ENCODE data around the gene KCTD20. TPM values are rescaled to one million over a fixed set of nuclear protein-coding genes. Genes with fewer than 3 reads are reported as not detected.

KCTD20 gene
- total RNA-seq, 1 donor from 2014 or later, result 51.8 TPM

DNA sequence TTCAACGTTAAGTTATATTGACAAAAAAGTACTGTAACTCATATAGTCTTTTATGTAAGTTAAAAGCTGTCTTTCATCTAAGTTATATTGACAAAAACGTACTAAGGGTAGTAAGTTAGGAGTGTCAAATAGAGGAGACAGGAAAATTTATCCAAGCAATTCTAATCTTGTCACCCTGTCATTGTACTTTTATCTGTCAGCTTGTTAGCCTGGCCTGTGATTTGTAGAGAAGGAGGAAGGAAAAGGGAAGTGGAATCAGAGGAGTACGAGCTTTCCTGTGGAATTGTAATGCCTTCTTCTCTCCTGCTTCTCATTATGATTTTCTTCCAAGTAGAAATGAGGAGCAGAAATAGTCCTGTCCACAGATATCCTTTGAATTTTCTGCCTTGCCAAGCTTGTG is 18.8 kb downstream of the KCTD20 start:
- H3K36me3 Mint-ChIP-seq, result peaks cover 17% of the 10 kb centered on the region
- H3K4me3 Mint-ChIP-seq, result no peak overlapping the region
- no peak overlapping the region for H3K27ac Mint-ChIP-seq
- no peaks in the 10 kb centered on the region for H3K9me3 Mint-ChIP-seq
- no peak for TF ChIP-seq CTCF (conservative IDR thresholded peaks at IDR 0.05)
- no peaks in the 10 kb centered on the region for H3K27me3 Mint-ChIP-seq
- no peak for DNase-seq (ENCODE audit: extremely low spot score, unreplicated experiment)
- peaks cover 12% of the 10 kb centered on the region for H3K4me1 Mint-ChIP-seq (ENCODE audit: unreplicated experiment)

DNA sequence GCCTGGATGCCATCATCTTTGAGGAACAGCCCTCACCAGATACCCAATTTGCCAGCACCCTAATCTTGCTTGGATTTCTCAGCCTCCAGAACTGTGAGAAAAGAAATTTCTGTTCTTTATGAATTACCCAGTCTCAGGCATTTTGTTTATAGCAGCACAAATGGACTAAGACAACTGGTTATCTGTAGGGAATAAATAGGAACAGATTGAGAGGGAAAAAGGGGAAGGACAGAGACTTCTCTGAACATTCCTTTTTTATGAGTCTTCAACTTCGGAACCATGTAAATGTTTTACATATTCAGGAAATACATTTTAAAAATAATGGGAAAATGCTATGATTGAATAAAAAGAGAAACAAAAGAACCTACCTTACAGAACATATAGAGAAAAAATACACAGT is 20.9 kb downstream of the KCTD20 start:
- Mint-ChIP-seq H3K27ac (no peak overlapping the region), H3K36me3 (peaks cover 18% of the 10 kb centered on the region), H3K27me3 (no peaks in the 10 kb centered on the region)

DNA sequence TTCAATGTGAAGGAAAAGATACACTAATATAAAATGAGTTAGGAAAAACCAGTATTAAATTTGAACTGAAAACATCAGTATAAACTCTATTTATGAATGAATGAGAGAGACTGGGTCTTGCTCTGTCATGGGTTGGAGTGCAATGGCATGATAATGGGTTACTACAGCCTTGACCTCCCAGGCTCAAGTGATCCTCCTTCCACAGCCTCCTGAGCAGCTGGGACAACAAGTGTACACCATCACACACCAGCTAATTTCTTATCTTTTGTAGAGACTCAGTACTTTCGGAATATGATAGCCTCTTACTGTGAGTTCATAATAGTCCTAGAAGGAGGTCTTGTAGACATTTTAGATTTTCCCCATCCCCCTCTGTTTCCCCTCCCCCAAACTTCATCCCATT is 21.4 kb downstream of the KCTD20 start:
- TF ChIP-seq CTCF (conservative IDR thresholded peaks at IDR 0.05), result no peak
- DNase-seq (ENCODE audit: extremely low spot score, unreplicated experiment), result no peak
- Mint-ChIP-seq H3K27ac (no peak overlapping the region), H3K9me3 (no peaks in the 10 kb centered on the region), H3K36me3 (peaks cover 20% of the 10 kb centered on the region), H3K4me3 (no peak overlapping the region), H3K4me1 (ENCODE audit: unreplicated experiment) (peaks cover 15% of the 10 kb centered on the region), H3K27me3 (no peaks in the 10 kb centered on the region)

More for the DNA sequence above, 20.9 kb downstream of the KCTD20 start:
- Mint-ChIP-seq H3K9me3 (no peaks in the 10 kb centered on the region), H3K4me3 (no peak overlapping the region), H3K4me1 (ENCODE audit: unreplicated experiment) (peaks cover 12% of the 10 kb centered on the region)
- DNase-seq (ENCODE audit: extremely low spot score, unreplicated experiment), result no peak
- no peak for TF ChIP-seq CTCF (conservative IDR thresholded peaks at IDR 0.05)

- DNase-seq (ENCODE audit: extremely low spot score, unreplicated experiment), result no peak
- Mint-ChIP-seq H3K27ac (no peak overlapping the region), H3K4me1 (ENCODE audit: unreplicated experiment) (peaks cover 8% of the 10 kb centered on the region), H3K27me3 (no peaks in the 10 kb centered on the region), H3K9me3 (no peaks in the 10 kb centered on the region), H3K4me3 (no peak overlapping the region), H3K36me3 (peaks cover 25% of the 10 kb centered on the region)
- TF ChIP-seq CTCF (conservative IDR thresholded peaks at IDR 0.05), result no peak
Observed at GRCh38 chr6:36467625-36468024, 24.8 kb downstream of the KCTD20 start.

DNA sequence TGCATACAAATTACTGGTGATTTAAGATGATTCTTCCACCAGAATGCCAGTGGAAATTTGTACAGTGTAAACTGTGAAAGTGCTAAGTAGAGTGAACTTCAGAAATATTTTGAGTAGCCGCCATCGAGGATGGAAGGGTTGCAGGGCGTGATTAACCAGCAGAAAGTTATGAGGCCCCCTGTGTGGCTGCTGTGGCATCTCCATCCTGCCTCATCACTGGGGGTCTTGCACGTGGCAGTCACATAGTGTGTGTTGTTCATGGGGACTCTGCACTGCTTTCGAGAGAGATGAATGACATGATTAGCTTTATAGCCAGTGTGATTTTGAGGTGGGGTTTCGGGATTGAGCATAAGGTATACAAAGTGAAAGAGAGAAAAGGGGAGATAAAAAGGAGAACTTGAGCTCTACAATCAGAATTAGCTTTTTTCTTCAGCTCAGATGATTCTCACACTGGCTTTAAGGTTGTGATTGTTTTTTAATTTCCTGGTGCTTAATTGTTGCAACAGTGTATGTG is 26.4 kb downstream of the KCTD20 start:
- H3K27ac Mint-ChIP-seq, result no peak overlapping the region
- H3K4me1 Mint-ChIP-seq (ENCODE audit: unreplicated experiment), result peaks cover 8% of the 10 kb centered on the region
- no peak for TF ChIP-seq CTCF (conservative IDR thresholded peaks at IDR 0.05)
- DNase-seq (ENCODE audit: extremely low spot score, unreplicated experiment), result no peak
- no peaks in the 10 kb centered on the region for H3K27me3 Mint-ChIP-seq
- no peaks in the 10 kb centered on the region for H3K9me3 Mint-ChIP-seq
- H3K36me3 Mint-ChIP-seq, result peaks cover 17% of the 10 kb centered on the region
- no peak overlapping the region for H3K4me3 Mint-ChIP-seq

- H3K36me3 Mint-ChIP-seq, result peaks cover 24% of the 10 kb centered on the region
- peaks cover 8% of the 10 kb centered on the region for H3K4me1 Mint-ChIP-seq (ENCODE audit: unreplicated experiment)
- no peak overlapping the region for H3K4me3 Mint-ChIP-seq
- H3K9me3 Mint-ChIP-seq, result no peaks in the 10 kb centered on the region
- no peak for DNase-seq (ENCODE audit: extremely low spot score, unreplicated experiment)
- TF ChIP-seq CTCF (conservative IDR thresholded peaks at IDR 0.05), result no peak
- H3K27ac Mint-ChIP-seq, result no peak overlapping the region
- H3K27me3 Mint-ChIP-seq, result no peaks in the 10 kb centered on the region
Observed at GRCh38 chr6:36469946-36470345, 27.1 kb downstream of the KCTD20 start.

Data from type B pancreatic cell (in vitro differentiated cells).